ENCODE data around the gene MYBBP1A. TPM values are rescaled to one million over a fixed set of nuclear protein-coding genes. Genes with fewer than 3 reads are reported as not detected.
"Not testable (repeated sequence)": the region's sequence is repeated elsewhere in the genome, so short reads cannot be mapped to it uniquely, and the experiment has no call there.

MYBBP1A gene
- polyA plus RNA-seq, 1 donor, result 46.0 TPM

GRCh38 chr17:4598776-4599504 is 43.8 kb upstream of the MYBBP1A start:
- no CpG with 5 or more reads among the region's 20 CpGs for WGBS (ENCODE audit: insufficient coverage, low lambda C conversion rate)
- no peak overlapping the region for H3K4me3 ChIP-seq (ENCODE audit: low read length)
- peaks cover 47% of the 10 kb centered on the region for H3K4me1 ChIP-seq (ENCODE audit: control insufficient read depth, insufficient read depth, low read length)
- H3K36me3 ChIP-seq (ENCODE audit: control insufficient read depth, insufficient read depth, low read length), result peaks cover 18% of the 10 kb centered on the region
- peak overlapping the region; percentile 89 for H3K27ac ChIP-seq (ENCODE audit: low read length)
- H3K27me3 ChIP-seq (ENCODE audit: control insufficient read depth, insufficient read depth, low read length), result no peaks in the 10 kb centered on the region
- DNase-seq, result peak; percentile 37 to 40
- H3K9me3 ChIP-seq (ENCODE audit: control insufficient read depth, low read depth, low read length), result no peaks in the 10 kb centered on the region

- DNase-seq, result no peak
- no peak overlapping the region for H3K4me3 ChIP-seq (ENCODE audit: low read length)
- no peaks in the 10 kb centered on the region for H3K9me3 ChIP-seq (ENCODE audit: control insufficient read depth, low read depth, low read length)
- H3K27ac ChIP-seq (ENCODE audit: low read length), result no peak overlapping the region
- H3K4me1 ChIP-seq (ENCODE audit: control insufficient read depth, insufficient read depth, low read length), result peaks cover 47% of the 10 kb centered on the region
- H3K27me3 ChIP-seq (ENCODE audit: control insufficient read depth, insufficient read depth, low read length), result no peaks in the 10 kb centered on the region
- WGBS (ENCODE audit: insufficient coverage, low lambda C conversion rate), result no CpG with 5 or more reads among the region's 13 CpGs
- H3K36me3 ChIP-seq (ENCODE audit: control insufficient read depth, insufficient read depth, low read length), result peaks cover 21% of the 10 kb centered on the region
Observed at GRCh38 chr17:4597975-4598374, 42.8 kb upstream of the MYBBP1A start.

- no CpG with 5 or more reads among the region's 36 CpGs for WGBS (ENCODE audit: insufficient coverage, low lambda C conversion rate)
- no peak for DNase-seq
- Histone ChIP-seq H3K4me1 (ENCODE audit: control insufficient read depth, insufficient read depth, low read length) (peaks cover 47% of the 10 kb centered on the region), H3K4me3 (ENCODE audit: low read length) (no peak overlapping the region), H3K9me3 (ENCODE audit: control insufficient read depth, low read depth, low read length) (no peaks in the 10 kb centered on the region), H3K27ac (ENCODE audit: low read length) (no peak overlapping the region), H3K36me3 (ENCODE audit: control insufficient read depth, insufficient read depth, low read length) (peaks cover 25% of the 10 kb centered on the region), H3K27me3 (ENCODE audit: control insufficient read depth, insufficient read depth, low read length) (no peaks in the 10 kb centered on the region)
Observed at GRCh38 chr17:4596636-4597380, 41.6 kb upstream of the MYBBP1A start.

- no CpG with 5 or more reads among the region's 23 CpGs for WGBS (ENCODE audit: insufficient coverage, low lambda C conversion rate)
Observed at GRCh38 chr17:4595685-4596342, 40.6 kb upstream of the MYBBP1A start.

DNA sequence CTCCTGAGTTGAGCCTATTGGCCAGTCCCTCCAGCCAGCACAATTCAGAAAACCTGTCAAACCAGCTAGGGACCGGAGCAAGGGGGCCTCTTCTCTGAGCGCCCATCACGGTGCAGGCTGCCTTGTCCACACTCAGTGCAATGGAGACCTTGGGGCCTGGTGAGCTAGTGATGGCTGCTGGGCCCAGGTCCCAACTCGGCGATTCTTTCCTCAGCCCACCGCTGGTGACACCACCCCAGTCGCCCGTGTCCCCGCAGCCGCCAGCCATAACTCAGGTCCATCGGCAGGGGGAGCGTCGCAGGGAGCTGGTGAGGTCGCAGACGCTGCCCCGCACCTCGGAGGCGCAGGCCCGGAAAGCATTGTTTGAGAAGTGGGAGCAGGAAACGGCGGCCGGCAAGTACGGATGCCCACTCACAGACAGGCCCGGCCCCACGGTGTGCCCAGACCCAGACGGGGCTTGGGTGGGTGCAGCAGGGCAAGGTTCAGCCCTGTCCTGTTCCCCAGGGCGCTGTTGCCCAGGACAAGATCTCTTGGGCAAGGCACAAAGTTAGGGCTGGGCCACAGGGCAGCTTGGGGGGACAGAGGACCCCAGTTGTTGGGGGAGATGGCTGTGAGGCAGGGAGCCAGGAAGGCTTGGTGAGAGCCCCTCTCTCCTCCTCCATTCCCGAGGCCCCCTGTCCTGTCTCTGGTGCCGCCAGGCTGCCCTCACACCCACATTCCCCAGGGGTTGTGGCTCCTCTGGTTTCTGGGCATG is 39.9 kb upstream of the MYBBP1A start:
- Histone ChIP-seq H3K36me3 (ENCODE audit: control insufficient read depth, insufficient read depth, low read length) (peaks cover 27% of the 10 kb centered on the region), H3K4me3 (ENCODE audit: low read length) (no peak overlapping the region), H3K9me3 (ENCODE audit: control insufficient read depth, low read depth, low read length) (no peaks in the 10 kb centered on the region), H3K27ac (ENCODE audit: low read length) (no peak overlapping the region), H3K4me1 (ENCODE audit: control insufficient read depth, insufficient read depth, low read length) (peaks cover 35% of the 10 kb centered on the region), H3K27me3 (ENCODE audit: control insufficient read depth, insufficient read depth, low read length) (no peaks in the 10 kb centered on the region)
- no CpG with 5 or more reads among the region's 29 CpGs for WGBS (ENCODE audit: insufficient coverage, low lambda C conversion rate)
- peak; percentile 35 to 60 for DNase-seq

More at GRCh38 chr17:4595685-4596342, 40.6 kb upstream of the MYBBP1A start:
- H3K27ac ChIP-seq (ENCODE audit: low read length); H3K27me3 ChIP-seq (ENCODE audit: control insufficient read depth, insufficient read depth, low read length); H3K4me3 ChIP-seq (ENCODE audit: low read length); DNase-seq; H3K9me3 ChIP-seq (ENCODE audit: control insufficient read depth, low read depth, low read length): not testable (repeated sequence)
- Histone ChIP-seq H3K4me1 (ENCODE audit: control insufficient read depth, insufficient read depth, low read length) (peaks cover 42% of the 10 kb centered on the region), H3K36me3 (ENCODE audit: control insufficient read depth, insufficient read depth, low read length) (peaks cover 27% of the 10 kb centered on the region)

DNA sequence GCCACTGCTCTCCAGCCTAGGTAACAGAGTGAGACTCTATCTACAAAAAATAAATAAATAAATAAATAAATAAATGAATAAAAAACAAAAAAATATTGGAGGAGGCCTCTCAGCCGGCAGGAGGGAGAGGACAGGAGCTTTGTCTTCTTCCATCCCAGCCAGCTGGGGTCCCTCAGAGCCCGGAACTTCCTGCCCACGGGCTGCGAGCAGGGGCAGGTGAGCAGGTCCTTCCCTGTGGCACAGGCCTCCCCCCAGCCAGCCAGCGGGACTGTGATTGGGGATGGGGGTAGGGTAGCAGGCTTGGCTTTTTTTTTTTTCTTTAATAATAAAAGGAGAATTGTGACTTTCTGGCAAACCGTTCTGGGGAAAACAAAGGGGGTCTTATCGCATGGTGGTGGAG is 39.2 kb upstream of the MYBBP1A start:
- Histone ChIP-seq H3K9me3 (ENCODE audit: control insufficient read depth, low read depth, low read length) (no peaks in the 10 kb centered on the region), H3K27ac (ENCODE audit: low read length) (no peak overlapping the region), H3K27me3 (ENCODE audit: control insufficient read depth, insufficient read depth, low read length) (no peaks in the 10 kb centered on the region), H3K4me3 (ENCODE audit: low read length) (no peak overlapping the region), H3K36me3 (ENCODE audit: control insufficient read depth, insufficient read depth, low read length) (peaks cover 27% of the 10 kb centered on the region), H3K4me1 (ENCODE audit: control insufficient read depth, insufficient read depth, low read length) (peaks cover 29% of the 10 kb centered on the region)
- no peak for DNase-seq
- WGBS (ENCODE audit: insufficient coverage, low lambda C conversion rate), result no CpG with 5 or more reads among the region's 7 CpGs

- Histone ChIP-seq H3K27ac (ENCODE audit: low read length) (no peak overlapping the region), H3K27me3 (ENCODE audit: control insufficient read depth, insufficient read depth, low read length) (no peaks in the 10 kb centered on the region), H3K4me3 (ENCODE audit: low read length) (no peak overlapping the region), H3K9me3 (ENCODE audit: control insufficient read depth, low read depth, low read length) (no peaks in the 10 kb centered on the region), H3K4me1 (ENCODE audit: control insufficient read depth, insufficient read depth, low read length) (peaks cover 28% of the 10 kb centered on the region), H3K36me3 (ENCODE audit: control insufficient read depth, insufficient read depth, low read length) (peaks cover 27% of the 10 kb centered on the region)
- DNase-seq, result no peak
- WGBS (ENCODE audit: insufficient coverage, low lambda C conversion rate), result no CpG with 5 or more reads among the region's 14 CpGs
Observed at GRCh38 chr17:4593021-4593421, 37.8 kb upstream of the MYBBP1A start.

DNA sequence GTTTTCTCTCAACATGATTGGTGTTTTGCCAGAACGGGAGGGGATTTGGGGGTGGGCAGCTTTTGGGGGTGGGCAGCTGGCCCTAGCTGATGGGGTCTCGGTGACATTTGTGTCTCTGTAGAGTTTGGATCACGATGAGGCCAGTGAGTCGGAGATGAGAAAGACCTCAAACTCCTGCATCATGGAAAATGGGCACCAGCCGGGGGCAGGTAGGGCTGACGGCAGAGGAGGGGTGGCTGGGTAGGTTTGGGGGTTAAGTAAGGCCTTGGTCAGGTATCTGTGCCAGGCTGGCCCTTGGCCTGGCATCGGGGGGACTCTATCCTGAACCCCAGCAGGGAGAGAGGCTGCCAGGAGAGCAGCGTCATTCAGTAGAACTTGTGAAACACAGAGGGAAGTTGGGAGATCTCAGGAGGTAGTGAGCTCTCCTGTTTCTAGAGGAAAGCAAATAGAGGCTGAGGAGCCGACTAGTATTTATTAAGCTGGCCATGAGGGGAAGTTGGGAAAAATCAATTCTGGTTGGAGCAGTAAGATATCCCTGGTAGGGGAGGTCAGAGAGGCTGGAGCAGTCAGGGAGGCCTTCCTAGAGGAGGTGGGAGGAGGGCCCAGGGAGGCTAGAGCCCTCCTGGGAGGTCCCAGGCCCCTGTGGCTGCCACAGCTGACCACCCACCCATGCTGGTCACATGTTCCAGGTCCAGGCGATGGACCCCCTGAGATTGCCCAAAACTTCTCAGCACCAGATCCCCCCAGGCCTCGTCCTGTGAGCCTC is 37.2 kb upstream of the MYBBP1A start:
- no peaks in the 10 kb centered on the region for H3K27me3 ChIP-seq (ENCODE audit: control insufficient read depth, insufficient read depth, low read length)
- H3K27ac ChIP-seq (ENCODE audit: low read length), result no peak overlapping the region
- H3K4me1 ChIP-seq (ENCODE audit: control insufficient read depth, insufficient read depth, low read length), result peaks cover 31% of the 10 kb centered on the region

GRCh38 chr17:4591529-4591928 is 36.3 kb upstream of the MYBBP1A start:
- peaks cover 38% of the 10 kb centered on the region for H3K4me1 ChIP-seq (ENCODE audit: control insufficient read depth, insufficient read depth, low read length)
- no peaks in the 10 kb centered on the region for H3K27me3 ChIP-seq (ENCODE audit: control insufficient read depth, insufficient read depth, low read length)
- no peak overlapping the region for H3K27ac ChIP-seq (ENCODE audit: low read length)
- DNase-seq, result no peak
- no CpG with 5 or more reads among the region's 12 CpGs for WGBS (ENCODE audit: insufficient coverage, low lambda C conversion rate)
- H3K9me3 ChIP-seq (ENCODE audit: control insufficient read depth, low read depth, low read length), result no peaks in the 10 kb centered on the region
- no peak overlapping the region for H3K4me3 ChIP-seq (ENCODE audit: low read length)
- peaks cover 14% of the 10 kb centered on the region for H3K36me3 ChIP-seq (ENCODE audit: control insufficient read depth, insufficient read depth, low read length)

More for the DNA sequence above, 37.2 kb upstream of the MYBBP1A start:
- no peaks in the 10 kb centered on the region for H3K9me3 ChIP-seq (ENCODE audit: control insufficient read depth, low read depth, low read length)
- WGBS (ENCODE audit: insufficient coverage, low lambda C conversion rate), result no CpG with 5 or more reads among the region's 11 CpGs
- DNase-seq, result no peak
- H3K4me3 ChIP-seq (ENCODE audit: low read length), result no peak overlapping the region
- H3K36me3 ChIP-seq (ENCODE audit: control insufficient read depth, insufficient read depth, low read length), result peaks cover 23% of the 10 kb centered on the region
